PC-3 (cell line): ENCODE measurements around the gene OGFOD3. TPM values are rescaled to one million over a fixed set of nuclear protein-coding genes. Genes with fewer than 3 reads are reported as not detected.

Experiments
- ATAC-seq: fragments of 200-7000 bp; cut with Tn5 transposase; 2 replicates; pipeline ENCODE4 v1.9.1; 2020; ENCODE audit warnings: mild to moderate bottlenecking, moderate library complexity
- BruUV-seq: library from RNA; stranded (reverse); fragments of 400-500 nt; replicated peaks from 2 replicates; lab custom pipeline; 2021; lab: Mats Ljungman, UMichigan
- CTCF ChIA-PET: fragments of 300-600 bp; sonication (Branson Sonifier 250); formaldehyde crosslinking; loops from one replicate; lab custom pipeline; 2022; ENCODE audit warnings: antibody characterized with exemption; lab: Charles Lee
- POLR2A ChIA-PET: fragments of 300-600 bp; sonication (Branson Sonifier 250); formaldehyde crosslinking; loops from one replicate; lab custom pipeline; 2022; ENCODE audit warnings: antibody characterized with exemption; ENCODE audit not compliant: unreplicated experiment; lab: Charles Lee
- DNase-seq: peaks from one replicate; pipeline ENCODE4 v3.0.0-alpha.2; 2015
- H2AFZ ChIP-seq: fragments of 300-600 bp; sonication (generic); 2 replicates; pipeline ENCODE4 v1.6.0; 2016; ENCODE audit warnings: antibody characterized with exemption, low read length
- H3F3A ChIP-seq: fragments of 300-600 bp; sonication (generic); one replicate; pipeline ENCODE4 v1.6.0; 2017; ENCODE audit warnings: antibody characterized with exemption, low read length, control low read depth, mild to moderate bottlenecking; ENCODE audit not compliant: unreplicated experiment
- H3K27ac ChIP-seq: fragments of 300-600 bp; sonication (generic); 2 replicates; pipeline ENCODE4 v1.5.1; 2016; ENCODE audit warnings: mild to moderate bottlenecking, low read length
- H3K27me3 ChIP-seq: fragments of 300-600 bp; sonication (generic); 2 replicates; pipeline ENCODE4 v1.6.1; 2016; ENCODE audit warnings: low read length, mixed read lengths
- H3K36me3 ChIP-seq: fragments of 300-600 bp; sonication (generic); 2 replicates; pipeline ENCODE4 v1.6.1; 2016; ENCODE audit warnings: low read depth, mixed run types, low read length, mixed read lengths
- H3K4me1 ChIP-seq: fragments of 300-600 bp; sonication (generic); 2 replicates; pipeline ENCODE4 v1.5.1; 2016; ENCODE audit warnings: low read length; ENCODE audit not compliant: insufficient read depth
- H3K4me2 ChIP-seq: fragments of 300-600 bp; sonication (generic); 2 replicates; pipeline ENCODE4 v1.6.0; 2016; ENCODE audit warnings: low read length
- H3K4me3 ChIP-seq: fragments of 300-600 bp; sonication (generic); 2 replicates; pipeline ENCODE4 v1.5.1; 2016; ENCODE audit warnings: mild to moderate bottlenecking, low read length, mixed read lengths
- H3K79me2 ChIP-seq: fragments of 300-600 bp; sonication (generic); 2 replicates; pipeline ENCODE4 v1.6.1; 2017; ENCODE audit warnings: low read length, mixed read lengths
- H3K9ac ChIP-seq: fragments of 300-600 bp; sonication (generic); 2 replicates; pipeline ENCODE4 v1.6.0; 2016; ENCODE audit warnings: mild to moderate bottlenecking, low read length
- H3K9me2 ChIP-seq: fragments of 300-600 bp; sonication (generic); replicated peaks from 2 replicates; pipeline ENCODE4 v1.6.1; 2016; ENCODE audit warnings: mixed run types, low read length, mixed read lengths
- H3K9me3 ChIP-seq: fragments of 300-600 bp; sonication (generic); 2 replicates; pipeline ENCODE4 v1.6.1; 2016; ENCODE audit warnings: low read length, mixed read lengths
- H4K20me1 ChIP-seq: fragments of 300-600 bp; sonication (generic); 2 replicates; pipeline ENCODE4 v1.6.1; 2016; ENCODE audit warnings: low read length, mixed read lengths
- EZH2 ChIP-seq: fragments of 300-600 bp; sonication (generic); IDR thresholded peaks from one replicate; pipeline ENCODE4 v1.6.1; 2017; ENCODE audit warnings: antibody characterized with exemption, mild to moderate bottlenecking, low read length; ENCODE audit not compliant: unreplicated experiment
- EZH2phosphoT487 ChIP-seq: fragments of 300-600 bp; sonication (generic); IDR thresholded peaks from 2 replicates; pipeline ENCODE4 v1.6.1; 2018; ENCODE audit warnings: mild to moderate bottlenecking, antibody characterized with exemption, low read length, borderline replicate concordance
- intact Hi-C: fragments of 100-400 bp; cut with micrococcal nuclease; formaldehyde crosslinking; loops from 2 replicates; pipeline ENCODE4 v1.9.0; 2023
- total RNA-seq: library from RNA; depleted of rRNA; stranded (reverse); fragments of >200 nt; gene quantifications from 2 replicates; pipeline ENCODE4 v1.2.3, GENCODE V29; 2014
- TF ChIP-seq, protein P1 (sequence below): fragments of 300-600 bp; sonication (generic); conservative IDR thresholded peaks from 2 replicates; pipeline ENCODE4 v1.5.1; 2017; ENCODE audit warnings: antibody characterized with exemption, low read depth, mild to moderate bottlenecking, low read length

Gene OGFOD3
- total RNA-seq, 1 experiment from 2014 or later: 56.1 TPM

DNA sequence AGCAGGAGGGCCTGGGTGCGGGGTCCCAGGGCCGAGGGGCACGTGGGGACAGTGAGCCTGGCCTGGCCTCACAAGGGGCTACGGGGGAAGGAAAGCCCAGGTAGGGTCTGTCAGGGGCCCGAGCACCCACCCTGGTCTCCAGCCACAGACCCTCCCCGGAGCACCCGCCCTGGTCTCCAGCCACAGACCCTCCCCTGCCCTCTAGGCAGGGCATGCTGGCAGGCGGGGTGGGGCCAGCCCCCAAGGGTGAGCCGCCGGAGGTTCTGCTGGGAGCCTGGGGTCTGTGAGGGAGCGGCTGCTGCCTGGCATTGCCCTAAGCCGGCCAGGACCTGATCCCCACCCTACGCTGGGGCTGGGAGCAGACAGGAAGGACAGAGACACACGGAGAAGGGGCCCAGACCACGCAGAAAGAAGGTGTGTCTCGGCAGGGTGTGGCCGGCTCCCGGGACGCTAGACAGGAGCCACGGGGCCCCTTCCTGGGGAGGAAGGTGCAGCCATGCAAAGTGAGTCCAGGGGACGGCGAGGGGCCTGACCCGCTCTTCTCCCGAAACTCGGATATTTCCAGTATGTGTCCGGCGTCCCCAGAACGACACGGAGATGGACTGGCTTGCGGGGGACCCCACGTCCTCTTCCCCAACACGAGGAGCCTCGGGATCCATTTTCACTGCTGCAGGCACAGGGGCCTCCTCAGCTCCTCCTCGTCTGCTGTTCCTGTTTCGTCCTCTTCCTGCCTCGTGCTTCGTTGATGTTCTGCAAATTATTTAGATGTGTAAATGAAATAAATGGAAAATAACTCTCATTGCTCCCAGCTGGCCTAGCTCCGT, 31.3 kb downstream of the OGFOD3 start:
- ChIA-PET CTCF (no interaction called here), POLR2A (no interaction called here)
- Histone ChIP-seq H3K27ac (no peak overlapping the region), H4K20me1 (no peaks in the 10 kb centered on the region), H3K9me2 (no peaks in the 10 kb centered on the region), H3K27me3 (no peaks in the 10 kb centered on the region), H3K4me2 (no peak overlapping the region), H3K4me1 (peaks cover 17% of the 10 kb centered on the region), H3K36me3 (no peaks in the 10 kb centered on the region), H2AFZ (no peak overlapping the region), H3K9ac (no peak overlapping the region), H3K9me3 (no peaks in the 10 kb centered on the region), H3K4me3 (no peak overlapping the region), H3F3A (no peaks in the 10 kb centered on the region), H3K79me2 (no peaks in the 10 kb centered on the region)
- no peak for TF ChIP-seq EZH2phosphoT487
- TF ChIP-seq EZH2: no peak
- TF ChIP-seq, protein P1, sequence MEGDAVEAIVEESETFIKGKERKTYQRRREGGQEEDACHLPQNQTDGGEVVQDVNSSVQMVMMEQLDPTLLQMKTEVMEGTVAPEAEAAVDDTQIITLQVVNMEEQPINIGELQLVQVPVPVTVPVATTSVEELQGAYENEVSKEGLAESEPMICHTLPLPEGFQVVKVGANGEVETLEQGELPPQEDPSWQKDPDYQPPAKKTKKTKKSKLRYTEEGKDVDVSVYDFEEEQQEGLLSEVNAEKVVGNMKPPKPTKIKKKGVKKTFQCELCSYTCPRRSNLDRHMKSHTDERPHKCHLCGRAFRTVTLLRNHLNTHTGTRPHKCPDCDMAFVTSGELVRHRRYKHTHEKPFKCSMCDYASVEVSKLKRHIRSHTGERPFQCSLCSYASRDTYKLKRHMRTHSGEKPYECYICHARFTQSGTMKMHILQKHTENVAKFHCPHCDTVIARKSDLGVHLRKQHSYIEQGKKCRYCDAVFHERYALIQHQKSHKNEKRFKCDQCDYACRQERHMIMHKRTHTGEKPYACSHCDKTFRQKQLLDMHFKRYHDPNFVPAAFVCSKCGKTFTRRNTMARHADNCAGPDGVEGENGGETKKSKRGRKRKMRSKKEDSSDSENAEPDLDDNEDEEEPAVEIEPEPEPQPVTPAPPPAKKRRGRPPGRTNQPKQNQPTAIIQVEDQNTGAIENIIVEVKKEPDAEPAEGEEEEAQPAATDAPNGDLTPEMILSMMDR: no peak
- intact Hi-C loops: no loop called here
- BruUV-seq: no TSS peak
- ATAC-seq (no peak), DNase-seq (no peak)

DNA sequence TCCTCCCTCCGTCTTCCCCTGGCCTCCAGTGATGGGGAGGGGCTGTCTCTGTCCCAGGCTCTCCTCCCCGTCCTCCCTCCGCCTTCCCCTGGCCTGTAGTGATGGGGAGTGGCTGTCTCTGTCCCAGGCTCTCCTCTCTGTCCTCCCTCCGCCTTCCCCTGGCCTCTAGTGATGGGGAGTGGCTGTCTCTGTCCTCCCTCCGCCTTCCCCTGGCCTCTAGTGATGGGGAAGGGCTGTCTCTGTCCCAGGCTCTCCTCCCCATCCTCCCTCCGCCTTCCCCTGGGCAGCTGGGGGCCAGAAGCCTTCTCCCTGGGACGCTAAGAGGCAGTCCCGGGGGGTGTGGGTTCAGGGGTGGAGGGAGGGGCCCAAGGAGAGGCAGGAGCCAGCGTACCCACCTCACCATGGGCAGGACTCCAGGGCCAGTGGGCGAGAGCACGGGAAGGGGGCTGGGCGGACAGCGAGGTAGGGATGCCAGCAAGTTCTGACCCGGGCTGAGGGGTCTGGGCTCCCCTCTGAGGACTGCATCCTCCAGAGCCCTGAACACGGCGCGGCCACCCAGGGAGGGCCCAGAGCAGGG, 32.0 kb downstream of the OGFOD3 start:
- no peak overlapping the region for H3K4me3 ChIP-seq
- H2AFZ ChIP-seq: no peak overlapping the region
- peaks cover 17% of the 10 kb centered on the region for H3K4me1 ChIP-seq
- no peaks in the 10 kb centered on the region for H3K9me3 ChIP-seq
- intact Hi-C loops: no loop called here
- no peaks in the 10 kb centered on the region for H3K9me2 ChIP-seq
- TF ChIP-seq, protein P1: no peak
- TF ChIP-seq EZH2phosphoT487 (no peak), EZH2 (no peak)
- no TSS peak for BruUV-seq
- no peak for ATAC-seq
- ChIA-PET POLR2A (no interaction called here), CTCF (no interaction called here)
- no peaks in the 10 kb centered on the region for H3K27me3 ChIP-seq
- no peak for DNase-seq
- H4K20me1 ChIP-seq: no peaks in the 10 kb centered on the region
- H3K4me2 ChIP-seq: no peak overlapping the region
- no peaks in the 10 kb centered on the region for H3K36me3 ChIP-seq
- H3K79me2 ChIP-seq: no peaks in the 10 kb centered on the region
- H3K9ac ChIP-seq: no peak overlapping the region
- H3K27ac ChIP-seq: no peak overlapping the region
- no peaks in the 10 kb centered on the region for H3F3A ChIP-seq
